PC-3 (cell line): ENCODE data around the gene PICALM.

Experiments
- CTCF ChIP-seq: fragments of 300-600 bp; sonication (generic); conservative IDR thresholded peaks from 2 replicates; pipeline ENCODE4 v1.5.1; 2017; ENCODE audit warnings: antibody characterized with exemption, low read depth, mild to moderate bottlenecking, low read length
- EZH2 ChIP-seq: fragments of 300-600 bp; sonication (generic); IDR thresholded peaks from one replicate; pipeline ENCODE4 v1.6.1; 2017; ENCODE audit warnings: antibody characterized with exemption, mild to moderate bottlenecking, low read length; ENCODE audit not compliant: unreplicated experiment

- TF ChIP-seq CTCF (no peak), EZH2 (no peak)
Observed at GRCh38 chr11:86052693-86053641, 15.9 kb downstream of the PICALM start.
